ENCODE data around the gene SMIM14.

Gene SMIM14

DNA sequence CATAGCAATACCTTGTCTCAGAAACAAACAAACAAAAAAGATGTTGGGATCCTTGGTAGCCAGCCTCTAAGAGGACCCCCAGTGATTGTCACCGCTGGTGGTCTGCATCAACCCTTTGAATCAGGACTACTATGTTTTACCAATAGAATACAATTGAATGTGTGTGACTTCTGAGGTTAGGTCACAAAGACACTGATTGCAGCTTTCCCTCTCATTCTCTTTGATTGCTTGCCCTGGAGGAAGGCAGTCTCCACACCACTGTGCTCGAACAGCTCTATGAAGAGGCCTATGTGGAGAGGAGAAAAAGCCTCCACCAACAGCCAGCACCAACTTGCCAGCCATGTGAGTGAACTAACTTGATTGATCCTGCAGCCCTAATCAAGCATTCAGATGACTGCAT, 2.8 kb upstream of the SMIM14 start:
- TF ChIP-seq CTCF (IDR thresholded peaks at IDR 0.05; ENCODE audit: insufficient read depth, missing control alignments), result no peak
- no peak for DNase-seq (ENCODE audit: insufficient read length, low spot score)
- no peak for FAIRE-seq

- FAIRE-seq (no peak), DNase-seq (ENCODE audit: insufficient read length, low spot score) (no peak)
- no peak for TF ChIP-seq CTCF (IDR thresholded peaks at IDR 0.05; ENCODE audit: insufficient read depth, missing control alignments)
These were observed 895 bp downstream of the SMIM14 start for GRCh38 chr4:39637586-39638353.

- FAIRE-seq (no peak), DNase-seq (ENCODE audit: insufficient read length, low spot score) (no peak)
- no peak for TF ChIP-seq CTCF (IDR thresholded peaks at IDR 0.05; ENCODE audit: insufficient read depth, missing control alignments)
These were observed 1.5 kb downstream of the SMIM14 start for GRCh38 chr4:39637221-39637585.

DNA sequence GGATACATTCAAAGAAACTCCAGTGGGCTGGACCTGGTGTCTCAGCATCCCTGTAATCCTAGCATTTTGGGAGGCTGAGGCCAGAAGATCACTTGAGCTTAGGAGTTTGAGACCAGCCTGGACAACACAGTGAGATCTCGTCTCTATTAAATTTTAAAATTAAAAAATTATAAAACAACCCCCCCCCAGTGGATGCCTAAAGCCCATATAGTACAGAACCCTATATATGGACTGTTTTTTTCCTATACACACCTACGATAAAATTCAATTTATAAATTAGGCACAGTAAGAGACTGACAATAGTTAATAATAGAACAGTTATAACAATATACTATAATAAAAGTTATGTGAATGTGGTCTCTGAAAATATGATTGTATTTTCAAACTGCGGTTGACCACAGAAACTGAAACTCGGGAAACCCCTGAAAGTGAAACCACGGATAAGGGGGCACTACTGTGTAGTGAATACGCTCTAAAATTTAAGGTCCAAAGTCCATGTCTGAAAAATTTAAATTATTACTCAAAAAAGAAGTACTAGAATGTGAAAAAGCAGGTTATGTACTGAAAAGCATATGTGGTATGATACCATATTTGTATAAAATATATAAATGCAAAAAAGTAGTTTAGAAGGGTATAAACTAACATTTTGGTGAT, 2.0 kb downstream of the SMIM14 start:
- TF ChIP-seq CTCF (IDR thresholded peaks at IDR 0.05; ENCODE audit: insufficient read depth, missing control alignments), result no peak
- FAIRE-seq (no peak), DNase-seq (ENCODE audit: insufficient read length, low spot score) (no peak)

- FAIRE-seq (no peak), DNase-seq (ENCODE audit: insufficient read length, low spot score) (no peak)
- no peak for TF ChIP-seq CTCF (IDR thresholded peaks at IDR 0.05; ENCODE audit: insufficient read depth, missing control alignments)
These were observed 3.6 kb downstream of the SMIM14 start for GRCh38 chr4:39635023-39635422.

- FAIRE-seq (no peak), DNase-seq (ENCODE audit: insufficient read length, low spot score) (no peak)
- no peak for TF ChIP-seq CTCF (IDR thresholded peaks at IDR 0.05; ENCODE audit: insufficient read depth, missing control alignments)
These were observed 7.0 kb downstream of the SMIM14 start for GRCh38 chr4:39631700-39632079.

DNA sequence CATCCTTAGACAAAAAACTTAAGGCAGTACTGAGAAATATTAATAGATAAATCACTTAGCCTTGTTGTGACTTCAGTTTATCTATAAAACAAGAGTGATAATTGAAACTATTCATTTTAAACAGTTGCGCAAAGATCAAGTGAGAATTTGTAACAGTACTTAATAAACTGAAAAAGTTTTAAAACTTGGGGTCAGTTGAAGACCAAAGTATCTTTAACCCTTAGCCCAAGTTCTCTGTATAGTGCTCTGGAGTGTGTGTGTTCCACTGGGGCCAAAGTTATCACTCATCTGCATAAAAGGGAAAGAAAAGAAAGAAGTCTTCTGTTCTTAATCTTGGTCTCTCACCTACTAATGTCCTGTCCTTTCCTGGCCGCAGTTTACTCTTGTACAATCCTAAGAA, 11.3 kb downstream of the SMIM14 start:
- DNase-seq (ENCODE audit: insufficient read length, low spot score) (no peak), FAIRE-seq (no peak)
- TF ChIP-seq CTCF (IDR thresholded peaks at IDR 0.05; ENCODE audit: insufficient read depth, missing control alignments), result no peak

Data from D721Med (cell line).